Osteocyte (in vitro differentiated cells): ENCODE measurements around the gene CORO1C. TPM values are rescaled to one million over a fixed set of nuclear protein-coding genes. Genes with fewer than 3 reads are reported as not detected.

Source experiments
- DNase-seq: peaks from one replicate; pipeline ENCODE4 v3.0.0; 2021; ENCODE audit warnings: mixed read lengths; ENCODE audit not compliant: unreplicated experiment; ENCODE audit errors: extremely low spot score
- H3K27ac Mint-ChIP-seq: one replicate; pipeline ENCODE4 v1.8.0; 2021; ENCODE audit warnings: mild to moderate bottlenecking, mixed read lengths; ENCODE audit not compliant: unreplicated experiment
- H3K27me3 Mint-ChIP-seq: one replicate; pipeline ENCODE4 v1.8.0; 2021; ENCODE audit warnings: mixed read lengths; ENCODE audit not compliant: unreplicated experiment
- H3K36me3 Mint-ChIP-seq: one replicate; pipeline ENCODE4 v1.8.0; 2021; ENCODE audit warnings: mixed read lengths; ENCODE audit not compliant: unreplicated experiment
- H3K4me1 Mint-ChIP-seq: one replicate; pipeline ENCODE4 v1.8.0; 2021; ENCODE audit warnings: mixed read lengths; ENCODE audit not compliant: unreplicated experiment
- H3K4me3 Mint-ChIP-seq: one replicate; pipeline ENCODE4 v1.8.0; 2021; ENCODE audit warnings: mild to moderate bottlenecking, moderate library complexity, mixed read lengths; ENCODE audit not compliant: unreplicated experiment
- H3K9me3 Mint-ChIP-seq: one replicate; pipeline ENCODE4 v1.8.0; 2021; ENCODE audit warnings: mixed read lengths; ENCODE audit not compliant: unreplicated experiment
- total RNA-seq: library from RNA; stranded (reverse); gene quantifications from 2 replicates; pipeline ENCODE4 v1.2.1, GENCODE V29; 2021
- TF ChIP-seq, protein P1 (sequence below): fragments of 200-600 bp; sonication (generic); IDR thresholded peaks from 2 replicates; pipeline ENCODE4 v1.5.0; 2021; ENCODE audit warnings: antibody characterized with exemption, mild to moderate bottlenecking, moderate library complexity

Gene CORO1C
- total RNA-seq, 1 donor from 2014 or later, result 234 TPM

DNA sequence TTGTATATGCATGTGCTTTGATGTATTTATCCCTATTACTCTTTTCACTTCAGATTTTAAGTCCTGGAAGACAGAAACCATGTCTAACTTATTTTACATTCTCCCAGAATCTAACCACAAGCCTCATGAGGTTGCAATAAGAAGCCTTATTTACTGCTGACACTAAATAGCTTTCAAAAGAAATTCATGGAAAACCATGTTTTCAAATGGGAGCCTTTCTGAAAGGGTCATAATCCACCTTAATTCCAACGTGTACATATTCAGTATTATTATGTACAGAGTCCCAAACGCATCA lies 34.4 kb downstream of the CORO1C start:
- no peaks in the 10 kb centered on the region for H3K9me3 Mint-ChIP-seq
- peak overlapping the region; percentile 84 for H3K27ac Mint-ChIP-seq
- H3K4me3 Mint-ChIP-seq, result no peak overlapping the region
- no peak for DNase-seq
- TF ChIP-seq, protein P1, sequence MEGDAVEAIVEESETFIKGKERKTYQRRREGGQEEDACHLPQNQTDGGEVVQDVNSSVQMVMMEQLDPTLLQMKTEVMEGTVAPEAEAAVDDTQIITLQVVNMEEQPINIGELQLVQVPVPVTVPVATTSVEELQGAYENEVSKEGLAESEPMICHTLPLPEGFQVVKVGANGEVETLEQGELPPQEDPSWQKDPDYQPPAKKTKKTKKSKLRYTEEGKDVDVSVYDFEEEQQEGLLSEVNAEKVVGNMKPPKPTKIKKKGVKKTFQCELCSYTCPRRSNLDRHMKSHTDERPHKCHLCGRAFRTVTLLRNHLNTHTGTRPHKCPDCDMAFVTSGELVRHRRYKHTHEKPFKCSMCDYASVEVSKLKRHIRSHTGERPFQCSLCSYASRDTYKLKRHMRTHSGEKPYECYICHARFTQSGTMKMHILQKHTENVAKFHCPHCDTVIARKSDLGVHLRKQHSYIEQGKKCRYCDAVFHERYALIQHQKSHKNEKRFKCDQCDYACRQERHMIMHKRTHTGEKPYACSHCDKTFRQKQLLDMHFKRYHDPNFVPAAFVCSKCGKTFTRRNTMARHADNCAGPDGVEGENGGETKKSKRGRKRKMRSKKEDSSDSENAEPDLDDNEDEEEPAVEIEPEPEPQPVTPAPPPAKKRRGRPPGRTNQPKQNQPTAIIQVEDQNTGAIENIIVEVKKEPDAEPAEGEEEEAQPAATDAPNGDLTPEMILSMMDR, result no peak
- H3K36me3 Mint-ChIP-seq, result peaks cover 48% of the 10 kb centered on the region
- no peaks in the 10 kb centered on the region for H3K27me3 Mint-ChIP-seq
- peaks cover 75% of the 10 kb centered on the region for H3K4me1 Mint-ChIP-seq

DNA sequence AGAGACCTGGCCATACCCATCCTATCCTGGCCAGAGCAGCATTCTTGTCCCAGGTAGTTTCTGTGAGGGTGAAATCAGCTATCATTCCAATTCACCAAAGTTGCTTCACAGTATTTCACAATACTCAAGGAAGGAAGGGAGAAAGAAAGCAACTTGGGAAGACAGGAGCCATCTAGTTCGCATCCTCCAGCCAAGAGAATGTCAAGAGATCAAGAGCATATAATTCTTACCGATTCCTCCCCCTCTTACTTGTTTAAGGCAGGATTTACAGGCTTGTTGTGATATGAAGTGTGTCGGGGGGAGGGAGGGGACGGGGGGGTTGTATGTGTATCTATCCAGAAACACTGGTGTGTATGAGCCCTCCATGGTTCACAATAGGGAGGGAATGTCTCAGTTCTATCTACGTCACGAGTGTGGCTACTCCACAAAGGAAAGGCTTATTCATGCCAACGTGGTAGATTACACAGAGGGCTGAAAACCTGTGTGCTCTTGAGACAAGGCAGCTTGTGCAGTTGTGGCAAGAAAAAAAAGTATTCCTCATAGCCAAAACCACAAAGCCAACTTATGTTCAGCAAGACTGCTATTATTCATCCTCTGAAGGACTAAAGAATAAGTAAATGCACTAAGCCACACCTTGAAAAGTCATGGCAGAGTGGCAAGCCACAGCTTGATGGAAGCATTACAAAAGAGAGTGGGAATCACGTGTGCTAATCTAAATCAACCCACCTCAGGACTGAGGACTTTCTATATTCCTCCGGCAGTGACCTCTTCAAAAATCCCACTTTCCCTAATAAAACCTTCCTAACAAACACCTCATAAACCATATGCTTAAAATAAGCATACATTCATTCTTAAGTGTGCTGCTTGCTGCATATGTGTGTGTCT lies 35.0 kb downstream of the CORO1C start:
- DNase-seq, result no peak

DNA sequence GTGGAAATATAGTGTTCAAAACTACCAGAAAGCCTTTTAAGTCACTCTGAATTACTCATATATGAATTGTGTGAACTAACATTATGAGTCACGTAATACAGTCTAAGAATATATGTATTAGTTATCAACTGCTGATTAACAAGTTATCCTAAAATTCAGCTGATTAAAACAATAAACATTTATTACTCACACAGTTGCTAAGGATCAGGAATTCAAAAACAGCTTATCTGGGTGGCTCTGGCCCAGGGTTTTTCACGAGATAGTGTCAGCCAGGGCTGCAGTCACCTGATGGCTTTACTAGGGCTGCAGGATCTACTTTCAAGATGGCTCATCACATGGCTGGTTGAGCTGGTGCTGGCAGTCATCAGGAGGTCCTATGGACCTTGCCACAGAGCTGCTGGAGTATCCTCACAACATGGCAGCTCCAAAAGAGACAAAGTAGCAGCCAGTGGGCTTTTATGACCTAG lies 36.5 kb downstream of the CORO1C start:
- no peak for DNase-seq
- Mint-ChIP-seq H3K4me1 (peaks cover 76% of the 10 kb centered on the region), H3K4me3 (no peak overlapping the region), H3K27ac (peak overlapping the region; percentile 52), H3K9me3 (no peaks in the 10 kb centered on the region), H3K36me3 (peaks cover 34% of the 10 kb centered on the region), H3K27me3 (no peaks in the 10 kb centered on the region)
- TF ChIP-seq, protein P1, result no peak

More for the DNA sequence above, 35.0 kb downstream of the CORO1C start:
- Mint-ChIP-seq H3K27me3 (no peaks in the 10 kb centered on the region), H3K27ac (peak overlapping the region; percentile 84), H3K9me3 (no peaks in the 10 kb centered on the region), H3K4me3 (no peak overlapping the region), H3K4me1 (peaks cover 76% of the 10 kb centered on the region), H3K36me3 (peaks cover 48% of the 10 kb centered on the region)
- TF ChIP-seq, protein P1, result no peak

DNA sequence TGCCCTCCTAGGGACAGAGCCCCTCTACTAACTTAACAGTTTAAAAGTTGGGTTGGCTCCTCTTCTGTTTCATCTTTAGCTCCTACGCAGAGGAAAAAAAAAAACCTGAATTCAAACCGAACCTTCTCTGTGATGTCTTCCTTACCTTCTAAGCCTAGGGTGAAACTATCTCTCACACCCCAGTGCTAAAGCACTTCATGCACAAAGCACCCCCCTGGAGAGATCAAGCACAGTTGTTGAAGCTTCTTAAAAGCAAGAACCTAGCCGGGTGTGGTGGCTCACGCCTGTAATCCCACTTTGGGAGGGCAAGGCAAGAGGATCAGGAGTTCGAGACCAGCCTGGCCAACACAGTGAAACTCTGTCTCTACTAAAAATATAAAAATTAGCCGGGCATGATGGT lies 37.6 kb downstream of the CORO1C start:
- no peak for DNase-seq
- TF ChIP-seq, protein P1, result no peak
- no peaks in the 10 kb centered on the region for H3K27me3 Mint-ChIP-seq
- peak overlapping the region; percentile 36 for H3K4me3 Mint-ChIP-seq
- H3K4me1 Mint-ChIP-seq, result peaks cover 81% of the 10 kb centered on the region
- peaks cover 25% of the 10 kb centered on the region for H3K36me3 Mint-ChIP-seq
- H3K9me3 Mint-ChIP-seq, result no peaks in the 10 kb centered on the region
- H3K27ac Mint-ChIP-seq, result peak overlapping the region; percentile 92

DNA sequence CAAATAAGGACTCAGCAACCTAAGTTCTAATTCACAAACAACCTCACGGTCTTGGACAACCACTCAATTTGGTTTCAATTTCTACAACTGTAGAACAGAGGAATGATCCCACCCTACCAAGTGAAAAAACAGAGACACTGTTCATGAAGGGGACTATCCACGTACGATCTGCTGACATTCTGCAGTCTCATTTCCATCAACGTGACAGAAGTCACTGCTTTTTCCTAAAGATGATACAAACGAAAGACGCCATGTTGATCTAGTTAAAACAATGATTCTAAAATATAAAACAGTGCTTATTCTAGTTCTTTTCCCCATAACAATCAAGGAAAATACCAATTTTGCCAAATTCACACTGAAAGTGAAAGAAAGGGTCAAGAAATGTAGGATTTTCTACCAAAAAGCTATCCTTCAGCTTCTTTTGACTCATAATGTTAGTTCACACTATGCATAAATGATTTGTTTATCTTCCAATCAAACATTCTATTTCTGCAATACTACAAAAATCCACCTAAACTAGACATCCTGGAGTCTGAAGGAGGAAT lies 38.1 kb downstream of the CORO1C start:
- Mint-ChIP-seq H3K9me3 (no peaks in the 10 kb centered on the region), H3K36me3 (peaks cover 21% of the 10 kb centered on the region), H3K4me1 (peaks cover 86% of the 10 kb centered on the region), H3K27ac (peak overlapping the region; percentile 92), H3K27me3 (no peaks in the 10 kb centered on the region), H3K4me3 (peak overlapping the region; percentile 36)
- DNase-seq, result no peak
- TF ChIP-seq, protein P1, result no peak
